GM19452 (cell line): ENCODE data around the gene PTGER3.
A peak's percentile ranks its signal among the peaks of the same experiment; 100 is the strongest.

Experiments used
- ATAC-seq: cut with Tn5 transposase; IDR thresholded peaks from one replicate; pipeline ENCODE4 v1.9.1; 2021; ENCODE audit not compliant: unreplicated experiment

PTGER3 gene

DNA sequence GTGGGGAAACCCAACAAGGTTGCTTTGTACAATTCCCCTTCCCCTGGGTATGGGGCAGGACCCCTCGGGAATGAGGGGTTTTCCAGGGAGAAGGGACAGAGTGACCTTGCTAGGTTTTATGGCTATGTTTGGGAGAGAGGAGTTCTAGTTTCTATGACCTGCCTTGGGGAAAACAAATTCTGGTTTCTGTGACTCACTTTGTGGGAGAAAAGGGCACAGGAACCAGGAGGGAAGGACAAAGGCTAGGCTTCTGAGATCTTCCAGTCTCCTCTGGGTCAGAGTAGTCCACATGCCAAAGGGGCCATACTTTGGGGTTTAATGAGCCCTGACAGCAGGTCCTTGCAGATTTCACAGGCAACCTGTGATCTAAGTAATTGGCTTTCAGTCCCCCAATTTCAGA lies 5.5 kb upstream of the PTGER3 start:
- ATAC-seq, result no peak

GRCh38 chr1:71049951-71050598 lies 2.5 kb upstream of the PTGER3 start:
- peak; percentile 50 for ATAC-seq

- ATAC-seq, result no peak
Measured at GRCh38 chr1:71046891-71047634, 553 bp downstream of the PTGER3 start.

DNA sequence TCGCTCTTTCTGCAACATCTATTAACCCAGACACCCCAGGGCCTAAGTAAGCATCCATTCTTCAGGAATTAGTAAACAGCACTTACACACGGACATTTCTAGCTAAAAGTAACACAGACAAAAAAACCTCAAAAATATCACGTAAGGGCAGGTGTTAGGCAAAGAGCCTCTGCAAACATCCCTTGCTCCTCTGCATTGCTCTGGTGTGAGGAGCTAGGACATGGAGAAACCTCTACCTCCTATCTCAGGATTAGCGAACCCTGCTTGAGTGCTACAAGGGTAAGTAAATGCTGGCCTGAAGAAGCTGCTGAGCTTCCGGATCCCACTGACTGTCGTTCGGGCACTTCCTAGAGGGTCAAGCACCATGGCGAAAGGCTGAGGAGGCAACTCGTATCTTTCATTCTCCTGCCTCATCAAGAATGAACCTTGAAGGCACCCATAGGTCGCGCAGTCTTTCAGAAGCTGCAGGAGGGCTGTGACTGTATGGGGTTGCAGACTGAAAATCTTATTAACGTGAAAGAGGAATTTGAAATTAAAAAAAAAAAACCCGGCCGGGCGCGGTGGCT lies 2.1 kb downstream of the PTGER3 start:
- ATAC-seq, result no peak

DNA sequence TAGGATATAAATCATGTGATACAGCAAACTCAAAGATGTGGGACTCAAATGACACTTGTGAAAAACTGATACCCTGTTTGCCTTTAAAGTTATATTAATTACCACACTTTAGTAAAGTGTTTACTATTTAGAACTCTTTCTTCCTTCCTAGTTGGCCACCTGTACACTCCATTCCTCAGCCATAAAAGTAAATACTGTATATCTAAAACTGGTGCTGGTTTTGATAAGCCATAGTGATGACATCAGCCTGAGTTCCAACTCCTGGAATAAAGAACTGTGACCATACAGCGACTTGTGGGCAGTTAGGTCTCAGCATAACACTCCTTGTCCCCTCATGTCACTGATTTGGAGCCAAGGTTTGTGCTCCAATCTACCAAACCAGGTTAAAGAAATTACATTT lies 2.8 kb downstream of the PTGER3 start:
- ATAC-seq, result no peak

DNA sequence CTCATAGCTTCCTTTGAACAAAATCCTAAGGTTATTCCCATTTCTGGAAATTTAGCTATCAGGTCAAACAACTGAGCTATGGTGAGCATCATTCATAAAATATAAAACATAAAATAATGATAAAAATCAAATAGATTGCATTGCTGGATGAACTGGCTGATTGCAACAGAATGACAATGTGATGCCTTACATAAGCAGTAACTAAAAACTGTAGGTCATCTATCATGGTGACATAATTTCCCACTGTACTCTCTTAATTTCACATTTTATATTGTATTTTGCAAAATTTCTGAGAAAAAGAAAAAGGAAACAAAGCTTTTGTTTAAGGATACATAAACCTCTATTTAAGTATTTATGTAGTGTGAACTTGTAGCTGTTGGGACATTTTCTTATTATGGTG lies 4.6 kb downstream of the PTGER3 start:
- ATAC-seq, result no peak

GRCh38 chr1:71041806-71042205 lies 5.8 kb downstream of the PTGER3 start:
- ATAC-seq, result no peak

- no peak for ATAC-seq
Measured at GRCh38 chr1:71039661-71040262, 7.9 kb downstream of the PTGER3 start.

- ATAC-seq, result no peak
Measured at GRCh38 chr1:71038942-71039341, 8.7 kb downstream of the PTGER3 start.

DNA sequence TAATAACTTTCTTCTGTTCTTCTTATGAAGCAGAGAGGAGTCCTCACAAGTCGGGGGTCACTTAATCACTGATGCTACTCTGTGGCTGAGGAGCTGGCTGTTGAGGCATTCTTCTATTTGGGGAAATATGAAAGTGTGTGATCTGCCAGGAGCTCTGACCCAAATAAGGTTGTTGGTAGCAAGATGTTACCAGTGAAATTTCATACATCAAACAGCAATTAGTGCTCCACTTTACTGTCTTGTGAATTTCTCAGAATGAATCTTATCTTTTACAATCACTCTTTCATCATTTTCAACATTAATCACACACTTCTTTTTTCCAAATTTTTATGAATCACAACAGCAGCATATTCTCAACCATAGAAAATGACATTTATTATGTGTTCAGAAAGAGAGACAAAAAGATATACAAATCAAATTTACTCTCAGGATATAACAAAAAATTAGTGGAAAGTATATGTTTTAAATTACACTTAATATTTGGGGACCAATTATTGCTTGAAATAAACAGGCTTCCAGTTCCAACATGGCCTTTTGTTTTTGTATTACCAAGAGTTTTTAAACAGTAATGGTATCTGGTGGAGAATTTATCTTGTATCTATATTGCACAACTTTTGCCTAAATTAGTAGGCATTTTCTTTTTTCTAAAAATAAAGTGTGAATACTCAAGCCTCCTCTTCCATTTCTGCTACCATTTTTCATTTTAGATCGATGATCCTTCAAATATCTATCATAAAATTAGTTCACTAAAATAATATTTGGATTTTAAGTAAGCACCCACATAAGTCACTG lies 9.6 kb downstream of the PTGER3 start:
- ATAC-seq, result no peak

GRCh38 chr1:71037066-71037465 lies 10.6 kb downstream of the PTGER3 start:
- ATAC-seq, result no peak

DNA sequence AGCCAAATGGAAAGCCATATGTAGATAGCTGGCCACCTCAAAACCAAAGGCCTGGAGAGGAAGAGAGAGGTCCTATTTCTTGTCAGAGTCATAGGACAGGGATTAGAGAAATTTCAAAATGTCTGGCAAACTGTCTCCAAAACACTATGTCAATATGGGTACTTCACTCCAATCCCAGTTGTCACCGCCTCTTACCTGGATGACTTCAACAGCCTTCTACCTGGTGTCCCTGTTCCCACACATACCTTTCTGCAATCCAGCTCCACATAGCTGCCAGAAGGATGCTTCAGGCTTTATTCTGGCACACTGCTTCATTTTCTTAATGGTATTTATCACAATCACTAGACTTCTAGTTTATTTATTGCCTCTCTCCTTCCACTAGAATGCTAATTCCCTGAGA lies 14.5 kb downstream of the PTGER3 start:
- ATAC-seq, result no peak

DNA sequence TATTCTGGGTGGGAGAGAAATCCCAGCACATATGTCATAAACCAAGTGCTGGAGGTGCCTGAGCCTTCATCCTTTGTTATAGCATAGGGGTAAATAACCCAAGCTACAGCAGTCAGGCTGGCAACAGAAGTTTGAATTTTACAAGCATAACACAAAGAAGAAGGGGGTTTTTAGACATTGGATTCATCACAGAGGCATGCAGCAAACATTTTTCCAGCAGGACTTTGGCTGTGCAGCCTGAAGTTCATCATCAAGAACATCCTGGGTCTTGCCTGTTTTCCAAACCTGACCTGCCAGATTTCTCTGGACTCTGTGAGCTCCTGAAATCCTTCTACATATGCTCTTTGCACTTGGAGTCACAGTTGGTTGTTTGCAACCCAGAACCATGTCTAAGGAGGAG lies 16.2 kb downstream of the PTGER3 start:
- no peak for ATAC-seq

- no peak for ATAC-seq
Measured at GRCh38 chr1:71030026-71030425, 17.6 kb downstream of the PTGER3 start.

- no peak for ATAC-seq
Measured at GRCh38 chr1:71028981-71029380, 18.6 kb downstream of the PTGER3 start.

DNA sequence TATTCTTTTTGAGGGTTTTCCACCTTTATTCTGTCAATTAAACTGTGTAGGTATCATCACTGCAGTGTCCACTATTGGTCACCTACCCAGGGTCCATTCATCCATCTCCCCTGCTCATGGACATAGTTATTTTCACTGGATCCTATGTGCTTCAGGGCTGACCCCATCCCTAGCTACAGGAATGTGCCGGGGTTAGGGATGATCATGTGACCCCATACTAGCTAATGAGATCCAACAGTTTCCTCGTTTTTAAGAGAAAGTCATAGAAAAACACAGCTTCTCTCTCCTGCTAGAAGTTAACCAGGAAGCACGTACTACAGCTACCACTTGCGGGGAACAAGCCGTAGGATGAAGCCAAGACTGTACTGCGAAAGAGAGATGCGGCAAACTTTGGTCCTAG lies 19.6 kb downstream of the PTGER3 start:
- ATAC-seq, result no peak

- no peak for ATAC-seq
Measured at GRCh38 chr1:71026093-71026492, 21.5 kb downstream of the PTGER3 start.

GRCh38 chr1:71023515-71023914 lies 24.1 kb downstream of the PTGER3 start:
- ATAC-seq, result no peak

- no peak for ATAC-seq
Measured at GRCh38 chr1:71019233-71019969, 28.2 kb downstream of the PTGER3 start.

GRCh38 chr1:71018791-71019190 lies 28.8 kb downstream of the PTGER3 start:
- no peak for ATAC-seq

GRCh38 chr1:71015745-71016144 lies 31.9 kb downstream of the PTGER3 start:
- no peak for ATAC-seq
